ENCODE results near the gene ZNF573. TPM values are rescaled to one million over a fixed set of nuclear protein-coding genes. Genes with fewer than 3 reads are reported as not detected.

The ZNF573 gene
- total and polyA plus RNA-seq, 2 of the 13 experiments (the other 11 are each of a cell fraction or from before 2014, with no cell fraction given) = 3.1 to 9.3 TPM

DNA sequence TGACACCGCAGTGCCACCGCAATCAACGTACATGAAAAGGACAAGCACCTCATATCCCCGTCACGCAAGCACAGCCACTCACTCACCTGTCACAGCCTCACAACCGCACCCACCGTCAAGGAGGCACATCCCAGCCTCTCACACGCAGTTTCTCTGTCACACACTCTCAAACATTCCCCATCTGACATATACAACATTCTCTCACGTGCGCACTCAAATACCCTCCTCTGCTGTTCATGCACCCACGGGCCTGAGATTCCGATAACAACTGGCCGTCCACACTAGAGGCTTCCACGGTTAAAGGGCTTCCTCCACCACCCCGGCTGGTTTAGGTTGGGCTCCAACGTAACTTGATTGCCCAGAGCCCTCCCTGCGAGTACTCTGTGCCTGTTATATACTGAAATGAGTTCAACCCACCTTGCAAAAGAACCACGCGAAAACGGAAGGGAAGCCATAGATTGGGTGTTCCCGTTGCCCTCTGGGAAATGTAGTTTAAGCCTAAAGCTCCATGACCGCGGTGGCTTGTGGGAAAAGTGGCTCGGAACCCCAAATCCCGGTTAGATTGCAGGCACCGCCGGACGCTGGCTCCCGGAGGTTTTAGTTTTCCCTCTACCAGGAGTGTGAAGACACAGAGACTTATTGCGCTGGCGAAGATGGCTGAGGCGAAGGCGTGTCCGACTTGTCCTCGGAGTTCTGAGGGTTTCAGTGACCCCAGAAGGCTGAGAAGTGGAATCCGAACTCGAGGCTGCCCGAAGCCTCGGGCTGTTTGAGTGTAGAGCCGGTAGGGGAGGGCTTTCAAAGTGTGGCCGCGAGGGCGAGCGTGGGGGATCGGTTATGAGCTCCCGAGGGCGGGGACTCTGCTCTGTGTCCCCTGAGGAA, at the start of gene ZNF573 (continued):
- TF ChIP-seq ZNF232 (CRISPR knock-in tag; IDR thresholded peaks at IDR 0.05; ENCODE audit: borderline replicate concordance) (no peak), ZNF510 (CRISPR knock-in tag; IDR thresholded peaks at IDR 0.05; ENCODE audit: low read depth) (peak; percentile 74; the same call in 1 of the 2 replicates), AGO1 (IDR thresholded peaks at IDR 0.05; ENCODE audit: low read depth, low read length, poor library complexity, severe bottlenecking) (no peak), PHF21A (CRISPR knock-in tag; IDR thresholded peaks at IDR 0.05) (peak; percentile 61; the same call in 1 of the 2 replicates), BRCA1 (CRISPR knock-in tag; IDR thresholded peaks at IDR 0.05) (no peak), KDM5B (CRISPR knock-in tag; IDR thresholded peaks at IDR 0.05; ENCODE audit: borderline replicate concordance) (peak; percentile 35; the same call in 1 of the 2 replicates), HOXD1 (CRISPR knock-in tag; IDR thresholded peaks at IDR 0.05) (no peak), PCBP2 (optimal IDR thresholded peaks at IDR 0.05; ENCODE audit: low read depth, low read length, poor library complexity, severe bottlenecking) (no peak), HOXA5 (CRISPR knock-in tag; IDR thresholded peaks at IDR 0.05) (no peak), PHF20 (CRISPR knock-in tag; IDR thresholded peaks at IDR 0.05) (peak; percentile 80), SIX1 (CRISPR knock-in tag; IDR thresholded peaks at IDR 0.05; ENCODE audit: borderline replicate concordance) (no peak), ZNF773 (CRISPR knock-in tag; IDR thresholded peaks at IDR 0.05; ENCODE audit: borderline replicate concordance) (no peak), ZBTB3 (CRISPR knock-in tag; IDR thresholded peaks at IDR 0.05; ENCODE audit: borderline replicate concordance, low read depth) (no peak), KDM6A (CRISPR knock-in tag; IDR thresholded peaks at IDR 0.05; ENCODE audit: low read depth) (no peak), ZBTB8A (CRISPR knock-in tag; IDR thresholded peaks at IDR 0.05; ENCODE audit: borderline replicate concordance, low read depth) (no peak), REL (CRISPR knock-in tag; conservative IDR thresholded peaks at IDR 0.05) (no peak)
- TF ChIP-seq, protein P1, sequence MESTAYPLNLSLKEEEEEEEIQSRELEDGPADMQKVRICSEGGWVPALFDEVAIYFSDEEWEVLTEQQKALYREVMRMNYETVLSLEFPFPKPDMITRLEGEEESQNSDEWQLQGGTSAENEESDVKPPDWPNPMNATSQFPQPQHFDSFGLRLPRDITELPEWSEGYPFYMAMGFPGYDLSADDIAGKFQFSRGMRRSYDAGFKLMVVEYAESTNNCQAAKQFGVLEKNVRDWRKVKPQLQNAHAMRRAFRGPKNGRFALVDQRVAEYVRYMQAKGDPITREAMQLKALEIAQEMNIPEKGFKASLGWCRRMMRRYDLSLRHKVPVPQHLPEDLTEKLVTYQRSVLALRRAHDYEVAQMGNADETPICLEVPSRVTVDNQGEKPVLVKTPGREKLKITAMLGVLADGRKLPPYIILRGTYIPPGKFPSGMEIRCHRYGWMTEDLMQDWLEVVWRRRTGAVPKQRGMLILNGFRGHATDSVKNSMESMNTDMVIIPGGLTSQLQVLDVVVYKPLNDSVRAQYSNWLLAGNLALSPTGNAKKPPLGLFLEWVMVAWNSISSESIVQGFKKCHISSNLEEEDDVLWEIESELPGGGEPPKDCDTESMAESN (CRISPR knock-in tag; conservative IDR thresholded peaks at IDR 0.05) = peak; percentile 60; the same call in 1 of the 2 replicates
- TF ChIP-seq, protein P2, sequence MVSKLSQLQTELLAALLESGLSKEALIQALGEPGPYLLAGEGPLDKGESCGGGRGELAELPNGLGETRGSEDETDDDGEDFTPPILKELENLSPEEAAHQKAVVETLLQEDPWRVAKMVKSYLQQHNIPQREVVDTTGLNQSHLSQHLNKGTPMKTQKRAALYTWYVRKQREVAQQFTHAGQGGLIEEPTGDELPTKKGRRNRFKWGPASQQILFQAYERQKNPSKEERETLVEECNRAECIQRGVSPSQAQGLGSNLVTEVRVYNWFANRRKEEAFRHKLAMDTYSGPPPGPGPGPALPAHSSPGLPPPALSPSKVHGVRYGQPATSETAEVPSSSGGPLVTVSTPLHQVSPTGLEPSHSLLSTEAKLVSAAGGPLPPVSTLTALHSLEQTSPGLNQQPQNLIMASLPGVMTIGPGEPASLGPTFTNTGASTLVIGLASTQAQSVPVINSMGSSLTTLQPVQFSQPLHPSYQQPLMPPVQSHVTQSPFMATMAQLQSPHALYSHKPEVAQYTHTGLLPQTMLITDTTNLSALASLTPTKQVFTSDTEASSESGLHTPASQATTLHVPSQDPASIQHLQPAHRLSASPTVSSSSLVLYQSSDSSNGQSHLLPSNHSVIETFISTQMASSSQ (IDR thresholded peaks at IDR 0.05; ENCODE audit: low read depth) = no peak
- TF ChIP-seq, protein P2 (CRISPR knock-in tag; IDR thresholded peaks at IDR 0.05; ENCODE audit: borderline replicate concordance) = no peak; the same call in 1 of the 2 replicates

All from HepG2 (cell line).